HepG2 (cell line): Measurements from ENCODE around the gene SOWAHA. TPM values are rescaled to one million over a fixed set of nuclear protein-coding genes. Genes with fewer than 3 reads are reported as not detected.

ENCODE experiments used
- ASH2L ChIP-seq: fragments of 300-600, 200-600 bp; sonication (generic); IDR thresholded peaks from 2 replicates; pipeline ENCODE4 v1.7.0; 2017; ENCODE audit warnings: low read depth, mild to moderate bottlenecking, moderate library complexity, mixed read lengths, low read length; ENCODE audit not compliant: insufficient read length
- ATM ChIP-seq: fragments of 450-650 bp; IDR thresholded peaks from 2 replicates; pipeline ENCODE4 v1.7.1; 2017; ENCODE audit warnings: mild to moderate bottlenecking, borderline replicate concordance
- BCL3 ChIP-seq: sonication (generic); formaldehyde crosslinking; IDR thresholded peaks from 2 replicates; pipeline ENCODE4 v1.5.1; 2020; ENCODE audit warnings: mild to moderate bottlenecking, missing genetic modification reagents, moderate library complexity
- DR1 ChIP-seq: sonication (generic); formaldehyde crosslinking; IDR thresholded peaks from 2 replicates; pipeline ENCODE4 v1.8.0; 2021; ENCODE audit warnings: mild to moderate bottlenecking, missing genetic modification reagents, inconsistent platforms
- ERF ChIP-seq: IDR thresholded peaks from 2 replicates; pipeline ENCODE4 v1.6.1; 2018; ENCODE audit warnings: missing biosample characterization, missing genetic modification reagents
- FOXO1 ChIP-seq: sonication (generic); formaldehyde crosslinking; IDR thresholded peaks from 2 replicates; pipeline ENCODE4 v1.4.0; 2020; ENCODE audit warnings: missing genetic modification reagents
- GMEB2 ChIP-seq: IDR thresholded peaks from 2 replicates; pipeline ENCODE4 v1.6.1; 2016; ENCODE audit warnings: missing biosample characterization, missing genetic modification reagents, low read depth
- HDAC2 ChIP-seq: sonication (generic); formaldehyde crosslinking; IDR thresholded peaks from 2 replicates; pipeline ENCODE4 v1.4.0; 2020; ENCODE audit warnings: missing genetic modification reagents
- HOXA3 ChIP-seq: sonication (generic); formaldehyde crosslinking; IDR thresholded peaks from 2 replicates; pipeline ENCODE4 v1.5.0; 2020; ENCODE audit warnings: missing genetic modification reagents
- MED8 ChIP-seq: sonication (generic); formaldehyde crosslinking; IDR thresholded peaks from 2 replicates; pipeline ENCODE4 v1.8.1; 2023; ENCODE audit warnings: mild to moderate bottlenecking, missing genetic modification reagents; ENCODE audit not compliant: insufficient replicate concordance
- NFE2L1 ChIP-seq: sonication (generic); formaldehyde crosslinking; IDR thresholded peaks from 2 replicates; pipeline ENCODE4 v1.4.0; 2020; ENCODE audit warnings: missing genetic modification reagents, mild to moderate bottlenecking, borderline replicate concordance
- POGZ ChIP-seq: sonication (generic); formaldehyde crosslinking; IDR thresholded peaks from 2 replicates; pipeline ENCODE4 v1.4.0; 2020; ENCODE audit warnings: mild to moderate bottlenecking, missing genetic modification reagents
- RBFOX2 ChIP-seq: fragments of 200-400 bp; formaldehyde crosslinking; IDR thresholded peaks from 2 replicates; pipeline ENCODE4 v1.6.1; 2017; ENCODE audit warnings: low read depth, mild to moderate bottlenecking, low read length
- SALL2 ChIP-seq: sonication (generic); formaldehyde crosslinking; IDR thresholded peaks from 2 replicates; pipeline ENCODE4 v1.8.1; 2023; ENCODE audit warnings: mild to moderate bottlenecking, missing genetic modification reagents, inconsistent platforms
- WIZ ChIP-seq: sonication (generic); formaldehyde crosslinking; IDR thresholded peaks from 2 replicates; pipeline ENCODE4 v1.5.1; 2020; ENCODE audit warnings: mild to moderate bottlenecking, missing genetic modification reagents
- ZFYVE20 ChIP-seq: sonication (generic); formaldehyde crosslinking; IDR thresholded peaks from 2 replicates; pipeline ENCODE4 v1.8.0; 2023; ENCODE audit warnings: low read depth, mild to moderate bottlenecking, moderate library complexity, missing genetic modification reagents, borderline replicate concordance
- ZGPAT ChIP-seq: IDR thresholded peaks from 2 replicates; pipeline ENCODE4 v1.6.1; 2016; ENCODE audit warnings: mild to moderate bottlenecking
- ZNF124 ChIP-seq: sonication (generic); formaldehyde crosslinking; IDR thresholded peaks from 2 replicates; pipeline ENCODE4 v1.4.0; 2020; ENCODE audit warnings: missing genetic modification reagents
- ZNF263 ChIP-seq: sonication (generic); formaldehyde crosslinking; IDR thresholded peaks from 2 replicates; pipeline ENCODE4 v1.4.0; 2020; ENCODE audit warnings: missing genetic modification reagents
- ZNF30 ChIP-seq: sonication (generic); formaldehyde crosslinking; IDR thresholded peaks from 2 replicates; pipeline ENCODE4 v1.5.0; 2020; ENCODE audit warnings: mild to moderate bottlenecking, missing genetic modification reagents
- ZNF317 ChIP-seq: sonication (generic); formaldehyde crosslinking; IDR thresholded peaks from 2 replicates; pipeline ENCODE4 v1.5.0; 2020; ENCODE audit warnings: mild to moderate bottlenecking, missing genetic modification reagents
- ZNF543 ChIP-seq: sonication (generic); formaldehyde crosslinking; IDR thresholded peaks from 2 replicates; pipeline ENCODE4 v1.4.0; 2020; ENCODE audit warnings: mild to moderate bottlenecking, missing genetic modification reagents
- ZNF547 ChIP-seq: sonication (generic); formaldehyde crosslinking; IDR thresholded peaks from 2 replicates; pipeline ENCODE4 v1.5.1; 2020; ENCODE audit warnings: mild to moderate bottlenecking, missing genetic modification reagents
- ZNF549 ChIP-seq: sonication (generic); formaldehyde crosslinking; IDR thresholded peaks from 2 replicates; pipeline ENCODE4 v1.5.0; 2020; ENCODE audit warnings: missing genetic modification reagents
- ZNF562 ChIP-seq: sonication (generic); formaldehyde crosslinking; IDR thresholded peaks from 2 replicates; pipeline ENCODE4 v1.8.0; 2022; ENCODE audit warnings: missing genetic modification reagents, borderline replicate concordance
- ZNF703 ChIP-seq: sonication (generic); formaldehyde crosslinking; IDR thresholded peaks from 2 replicates; pipeline ENCODE4 v1.5.1; 2020; ENCODE audit warnings: missing genetic modification reagents, mild to moderate bottlenecking, moderate library complexity, borderline replicate concordance
- ZNF775 ChIP-seq: sonication (generic); formaldehyde crosslinking; IDR thresholded peaks from 2 replicates; pipeline ENCODE4 v1.4.0; 2020; ENCODE audit warnings: missing genetic modification reagents, mild to moderate bottlenecking, moderate library complexity, borderline replicate concordance
- ZSCAN25 ChIP-seq: sonication (generic); formaldehyde crosslinking; IDR thresholded peaks from 2 replicates; pipeline ENCODE4 v1.8.0; 2022; ENCODE audit warnings: mild to moderate bottlenecking, missing genetic modification reagents
- polyA plus RNA-seq, 8 experiments: library from polyadenylated mRNA; depleted of rRNA in 3 of 8; stranded (reverse) in 7 of 8; unstranded in 1 of 8; fragments of >200 nt; fragmentation: Illumina TruSeq in 4 of 8; extraction: Trizol in 4 of 8; gene quantifications; 2 replicates each; pipeline versions ENCODE4 v1.2.1 to v1.2.3, GENCODE V29; 2011 to 2016; ENCODE audit warnings: low read depth in 4 of 8, missing spikeins in 1 of 8, mixed read lengths in 1 of 8; ENCODE audit not compliant: insufficient read depth in 1 of 8
- total RNA-seq, 5 experiments: library from RNA; depleted of rRNA; stranded (reverse); fragments of >200 nt; fragmentation: Illumina TruSeq; extraction: Trizol; gene quantifications; 2 replicates each; pipeline ENCODE4 v1.2.3, GENCODE V29; 2016; ENCODE audit warnings: low read depth in 1 of 5

Gene SOWAHA
- total and polyA plus RNA-seq, 2 of the 13 experiments (the other 11 are each of a cell fraction or from before 2014, with no cell fraction given): 0.95 to 1.9 TPM

GRCh38 chr5:132830436-132831094 is 17.5 kb downstream of the SOWAHA start, which contains the start of gene SHROOM1 (continued):
- TF ChIP-seq ASH2L (peak; percentile 9), WIZ (CRISPR knock-in tag) (no peak), ZNF703 (CRISPR knock-in tag) (no peak), BCL3 (CRISPR knock-in tag) (no peak; the same call in 1 of the 2 replicates), ZNF543 (peak; percentile 12; the same call in 1 of the 2 replicates), ZGPAT (CRISPR knock-in tag) (peak; percentile 78; the same call in 1 of the 2 replicates), HDAC2 (CRISPR knock-in tag) (peak; percentile 53; the same call in 1 of the 2 replicates), POGZ (peak; percentile 32; the same call in 1 of the 2 replicates), ZNF317 (0 out of 2 replicates have a peak, but pooled peaks have one; percentile 43), ZNF775 (CRISPR knock-in tag) (0 out of 2 replicates have a peak, but pooled peaks have one; percentile 69), RBFOX2 (peak; percentile 92), HOXA3 (peak; percentile 71; the same call in 1 of the 2 replicates), ZNF549 (CRISPR knock-in tag) (no peak), ZSCAN25 (CRISPR knock-in tag) (peak; percentile 49; the same call in 1 of the 2 replicates), ERF (CRISPR knock-in tag) (peak; percentile 45), MED8 (CRISPR knock-in tag) (peak; percentile 55), ZFYVE20 (CRISPR knock-in tag) (no peak), NFE2L1 (CRISPR knock-in tag) (no peak), ATM (no peak), GMEB2 (peak; percentile 27; the same call in 1 of the 2 replicates), DR1 (CRISPR knock-in tag) (no peak), ZNF30 (CRISPR knock-in tag) (0 out of 2 replicates have a peak, but pooled peaks have one; percentile 75), SALL2 (peak; percentile 33; the same call in 1 of the 2 replicates), ZNF547 (CRISPR knock-in tag) (0 out of 2 replicates have a peak, but pooled peaks have one; percentile 25), ZNF124 (CRISPR knock-in tag) (no peak; the same call in 1 of the 2 replicates), ZNF263 (no peak), FOXO1 (CRISPR knock-in tag) (0 out of 2 replicates have a peak, but pooled peaks have one; percentile 37), ZNF562 (no peak)
